DMS 273 treated with DMSO at 0.1 percent for 48 hours (cell line): ENCODE measurements around the gene BSND.

Experiments used
- DNase-seq: peaks from one replicate; lab custom pipeline; 2025; lab: John Stamatoyannopoulos, UW

Gene BSND

GRCh38 chr1:55046871-55047270, 48.1 kb downstream of the BSND start:
- no peak for DNase-seq

GRCh38 chr1:55047611-55048010, 48.9 kb downstream of the BSND start:
- no peak for DNase-seq

GRCh38 chr1:55048453-55049270, 49.9 kb downstream of the BSND start:
- no peak for DNase-seq

- no peak for DNase-seq
Observed at GRCh38 chr1:55049271-55049913, 50.7 kb downstream of the BSND start.

- DNase-seq: peak; percentile 90
Observed at GRCh38 chr1:55049914-55050278, 51.2 kb downstream of the BSND start.

GRCh38 chr1:55050283-55050682, 51.5 kb downstream of the BSND start:
- peak; percentile 79 for DNase-seq

- DNase-seq: no peak
Observed at GRCh38 chr1:55051169-55051568, 52.4 kb downstream of the BSND start.

- no peak for DNase-seq
Observed at GRCh38 chr1:55051621-55052020, 52.9 kb downstream of the BSND start.

GRCh38 chr1:55052221-55053142, 53.7 kb downstream of the BSND start:
- DNase-seq: no peak

- no peak for DNase-seq
Observed at GRCh38 chr1:55053265-55053954, 54.7 kb downstream of the BSND start.

GRCh38 chr1:55054396-55054795, 55.7 kb downstream of the BSND start:
- DNase-seq: no peak

- no peak for DNase-seq
Observed at GRCh38 chr1:55055084-55055882, 56.5 kb downstream of the BSND start.

GRCh38 chr1:55055951-55056631, 57.4 kb downstream of the BSND start:
- no peak for DNase-seq

- no peak for DNase-seq
Observed at GRCh38 chr1:55056632-55056992, 57.9 kb downstream of the BSND start.

GRCh38 chr1:55057270-55057955, 58.7 kb downstream of the BSND start:
- no peak for DNase-seq

- DNase-seq: no peak
Observed at GRCh38 chr1:55057956-55058298, 59.2 kb downstream of the BSND start.

- no peak for DNase-seq
Observed at GRCh38 chr1:55059302-55060132, 60.8 kb downstream of the BSND start.

GRCh38 chr1:55060133-55060999, 61.6 kb downstream of the BSND start:
- no peak for DNase-seq
